ENCODE data around the gene DDX10.
A peak's percentile ranks its signal among the peaks of the same experiment; 100 is the strongest.

Gene DDX10

GRCh38 chr11:108858622-108859021, 193.8 kb downstream of the DDX10 start:
- H3K27ac ChIP-seq, result no peak overlapping the region
- TF ChIP-seq ZFX (IDR thresholded peaks at IDR 0.05), result no peak
- TF ChIP-seq, protein P1, sequence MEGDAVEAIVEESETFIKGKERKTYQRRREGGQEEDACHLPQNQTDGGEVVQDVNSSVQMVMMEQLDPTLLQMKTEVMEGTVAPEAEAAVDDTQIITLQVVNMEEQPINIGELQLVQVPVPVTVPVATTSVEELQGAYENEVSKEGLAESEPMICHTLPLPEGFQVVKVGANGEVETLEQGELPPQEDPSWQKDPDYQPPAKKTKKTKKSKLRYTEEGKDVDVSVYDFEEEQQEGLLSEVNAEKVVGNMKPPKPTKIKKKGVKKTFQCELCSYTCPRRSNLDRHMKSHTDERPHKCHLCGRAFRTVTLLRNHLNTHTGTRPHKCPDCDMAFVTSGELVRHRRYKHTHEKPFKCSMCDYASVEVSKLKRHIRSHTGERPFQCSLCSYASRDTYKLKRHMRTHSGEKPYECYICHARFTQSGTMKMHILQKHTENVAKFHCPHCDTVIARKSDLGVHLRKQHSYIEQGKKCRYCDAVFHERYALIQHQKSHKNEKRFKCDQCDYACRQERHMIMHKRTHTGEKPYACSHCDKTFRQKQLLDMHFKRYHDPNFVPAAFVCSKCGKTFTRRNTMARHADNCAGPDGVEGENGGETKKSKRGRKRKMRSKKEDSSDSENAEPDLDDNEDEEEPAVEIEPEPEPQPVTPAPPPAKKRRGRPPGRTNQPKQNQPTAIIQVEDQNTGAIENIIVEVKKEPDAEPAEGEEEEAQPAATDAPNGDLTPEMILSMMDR (conservative IDR thresholded peaks at IDR 0.05), result no peak

DNA sequence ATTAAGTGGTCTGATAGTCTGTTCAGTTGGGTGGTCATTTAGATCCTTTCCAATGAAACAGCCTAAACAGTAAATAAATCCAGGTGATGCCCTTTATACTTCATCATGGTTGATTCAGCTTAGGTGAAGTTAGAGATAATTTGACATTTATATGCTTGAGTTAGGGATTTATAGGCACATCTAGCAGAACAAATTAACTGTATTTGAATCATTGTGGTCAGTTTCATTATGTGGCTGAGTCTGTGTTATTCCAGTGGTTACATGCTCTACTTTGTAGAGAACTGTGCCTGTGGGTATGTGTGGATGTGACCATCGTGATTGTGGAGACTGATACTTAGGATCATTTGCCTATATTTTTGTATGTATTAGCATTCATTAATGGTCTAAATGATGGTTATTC, 194.6 kb downstream of the DDX10 start:
- no peak overlapping the region for H3K27ac ChIP-seq
- no peak for TF ChIP-seq ZFX (IDR thresholded peaks at IDR 0.05)
- TF ChIP-seq, protein P1 (conservative IDR thresholded peaks at IDR 0.05), result no peak

DNA sequence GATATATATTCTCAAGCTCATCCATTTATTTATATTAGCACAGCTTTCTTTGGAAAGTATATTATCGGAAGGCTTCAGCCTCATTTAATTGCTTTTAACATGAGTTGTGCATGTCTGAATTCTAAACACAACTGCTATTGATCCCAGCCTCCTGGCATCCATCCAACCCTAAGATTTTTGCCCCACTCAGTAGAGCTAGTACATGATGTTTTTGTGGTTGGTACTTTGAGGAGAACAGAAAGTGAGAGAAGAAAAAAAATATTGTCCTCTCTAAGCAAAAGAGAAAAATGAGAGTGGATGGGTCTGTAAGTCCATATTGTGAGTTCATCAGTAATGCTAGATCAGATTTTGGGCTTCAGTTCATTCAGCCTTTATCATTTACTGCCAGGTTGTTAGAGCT, 198.7 kb downstream of the DDX10 start:
- TF ChIP-seq, protein P1 (conservative IDR thresholded peaks at IDR 0.05), result no peak
- H3K27ac ChIP-seq, result no peak overlapping the region

- no peak overlapping the region for H3K27ac ChIP-seq
- TF ChIP-seq, protein P1 (conservative IDR thresholded peaks at IDR 0.05), result no peak
- TF ChIP-seq ZFX (IDR thresholded peaks at IDR 0.05), result no peak
Measured at GRCh38 chr11:108865406-108865805, 200.5 kb downstream of the DDX10 start.

DNA sequence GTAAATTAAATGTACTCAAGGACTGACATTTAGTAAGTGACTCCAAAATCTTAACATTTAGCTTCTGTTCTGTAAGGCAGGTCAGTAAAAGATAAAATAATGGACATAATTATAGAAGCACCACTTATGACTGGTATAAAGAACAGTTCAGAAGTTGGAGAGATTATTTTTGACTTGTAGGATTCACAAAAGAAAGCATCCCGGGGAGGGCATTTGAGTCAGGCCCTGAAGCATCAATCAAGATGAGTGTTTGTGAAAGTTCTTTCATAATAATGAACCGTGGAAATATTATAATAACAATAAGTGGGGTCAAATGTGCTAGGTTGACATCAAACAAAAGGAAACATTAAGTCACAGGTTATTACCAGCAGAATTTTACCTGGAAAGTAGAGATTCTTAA, 201.9 kb downstream of the DDX10 start:
- no peak overlapping the region for H3K27ac ChIP-seq
- TF ChIP-seq ZFX (IDR thresholded peaks at IDR 0.05), result no peak
- TF ChIP-seq, protein P1 (conservative IDR thresholded peaks at IDR 0.05), result no peak

DNA sequence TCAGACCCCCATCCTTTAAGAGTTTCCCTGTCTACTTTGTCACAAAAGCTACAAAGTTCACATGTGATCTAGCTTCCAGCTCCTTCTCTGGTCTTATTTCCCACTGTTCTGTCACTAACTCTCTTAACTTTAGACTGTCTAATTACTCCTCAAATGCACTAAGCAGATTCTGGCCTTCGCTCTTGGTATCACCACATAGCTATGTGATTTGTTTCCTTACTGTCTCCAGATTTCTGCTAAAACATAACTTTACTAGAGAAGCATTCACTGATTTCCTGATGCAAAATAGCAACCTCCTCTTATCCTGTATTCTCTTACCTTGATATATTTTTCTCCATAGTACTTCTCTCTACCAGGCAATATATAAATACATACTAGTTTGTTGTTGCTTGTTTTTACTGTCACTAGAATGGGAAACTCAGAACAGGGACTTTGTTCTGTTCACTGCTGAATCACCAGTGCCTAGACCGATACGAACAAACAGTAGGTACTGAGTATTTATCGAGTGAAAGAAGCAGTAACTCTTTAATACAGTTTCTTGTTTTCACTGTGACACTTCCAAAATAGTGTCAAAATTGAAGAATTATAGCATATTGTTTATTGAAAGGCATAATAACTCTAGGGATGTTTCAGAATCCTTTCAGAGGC, 205.6 kb downstream of the DDX10 start:
- H3K27ac ChIP-seq, result no peak overlapping the region
- TF ChIP-seq, protein P1 (conservative IDR thresholded peaks at IDR 0.05), result no peak
- TF ChIP-seq ZFX (IDR thresholded peaks at IDR 0.05), result no peak

DNA sequence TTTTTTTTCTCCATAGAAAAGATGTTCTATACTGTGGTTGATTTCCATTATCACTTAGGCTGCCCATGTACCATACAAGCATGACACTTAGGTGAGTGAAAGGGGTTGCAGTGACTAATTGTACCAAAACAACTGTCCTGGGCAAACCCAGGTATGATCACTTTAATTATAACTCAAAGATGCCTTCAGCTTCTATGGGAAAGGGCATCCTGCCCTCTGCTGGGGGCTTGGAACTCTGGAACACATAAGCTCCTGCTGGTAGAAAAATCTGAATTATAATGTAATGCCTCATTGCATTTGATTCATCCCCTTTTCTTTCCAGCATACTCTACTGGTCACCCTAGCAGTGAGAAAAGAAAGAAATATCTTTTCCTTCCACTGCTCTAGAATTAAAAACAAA, 206.3 kb downstream of the DDX10 start:
- no peak for TF ChIP-seq ZFX (IDR thresholded peaks at IDR 0.05)
- TF ChIP-seq, protein P1 (conservative IDR thresholded peaks at IDR 0.05), result peak; percentile 63
- H3K27ac ChIP-seq, result no peak overlapping the region
